ENCODE results near the gene RNF224. TPM values are rescaled to one million over a fixed set of nuclear protein-coding genes. Genes with fewer than 3 reads are reported as not detected.

The RNF224 gene
- total and polyA plus RNA-seq, 4 donors: not detected

- no peak for DNase-seq (ENCODE audit: low spot score)
- H3K4me3 ChIP-seq (ENCODE audit: low read depth in 1 of 3, low read length in 3 of 3): no peak overlapping the region
- H3K9me3 ChIP-seq (ENCODE audit: control insufficient read depth in 4 of 4, low read length in 3 of 4): no peaks in the 10 kb centered on the region
- TF ChIP-seq GABPA (IDR thresholded peaks at IDR 0.05 in 1 of 2, conservative IDR thresholded peaks at IDR 0.05 in 1 of 2) (no peak), YY1 (IDR thresholded peaks at IDR 0.05) (no peak), HNF4G (IDR thresholded peaks at IDR 0.05) (no peak), TAF1 (conservative IDR thresholded peaks at IDR 0.05) (no peak), CTCF (IDR thresholded peaks at IDR 0.05; ENCODE audit: low read depth, low read length, missing input control) (no peak), HNF4A (conservative IDR thresholded peaks at IDR 0.05) (no peak), ATF3 (IDR thresholded peaks at IDR 0.05) (no peak), RAD21 (IDR thresholded peaks at IDR 0.05) (no peak), JUND (IDR thresholded peaks at IDR 0.05) (no peak), EGR1 (IDR thresholded peaks at IDR 0.05; ENCODE audit: low read depth in 2 of 2) (no peak)
- no peak overlapping the region for H3K9ac ChIP-seq (ENCODE audit: low read depth in 1 of 2, low read length in 2 of 2)
- H3K36me3 ChIP-seq (ENCODE audit: control insufficient read depth in 4 of 4, insufficient read depth in 3 of 4, low read depth in 1 of 4, low read length in 3 of 4): no peaks in the 10 kb centered on the region
- WGBS: 93% methylated on average over 22 of the region's 22 CpGs
- H3K27me3 ChIP-seq (ENCODE audit: control insufficient read depth in 4 of 4, insufficient read depth in 4 of 4, low read length in 3 of 4): no peaks in the 10 kb centered on the region
- no peak overlapping the region for H3K27ac ChIP-seq (ENCODE audit: low read depth in 1 of 2, low read length in 2 of 2)
- peaks cover 8 to 34% (median 20%) of the 10 kb centered on the region in 4 donors for H3K4me1 ChIP-seq (ENCODE audit: control insufficient read depth in 4 of 4, insufficient read depth in 4 of 4, low read length in 3 of 4)
Observed at GRCh38 chr9:137251490-137252268, 24.4 kb downstream of the RNF224 start.

GRCh38 chr9:137252555-137253506 is 25.5 kb downstream of the RNF224 start:
- DNase-seq (ENCODE audit: low spot score): no peak
- H3K27me3 ChIP-seq (ENCODE audit: control insufficient read depth in 4 of 4, insufficient read depth in 4 of 4, low read length in 3 of 4): no peaks in the 10 kb centered on the region
- no peak overlapping the region for H3K27ac ChIP-seq (ENCODE audit: low read depth in 1 of 2, low read length in 2 of 2)
- H3K36me3 ChIP-seq (ENCODE audit: control insufficient read depth in 4 of 4, insufficient read depth in 3 of 4, low read depth in 1 of 4, low read length in 3 of 4): peaks cover 0 to 3% (median 3%) of the 10 kb centered on the region in 4 donors
- TF ChIP-seq RXRA (IDR thresholded peaks at IDR 0.05): no peak
- no peak for TF ChIP-seq ATF3 (IDR thresholded peaks at IDR 0.05)
- TF ChIP-seq YY1 (IDR thresholded peaks at IDR 0.05): no peak
- TF ChIP-seq CTCF (IDR thresholded peaks at IDR 0.05; ENCODE audit: low read depth, low read length, missing input control): no peak
- no peak for TF ChIP-seq JUND (IDR thresholded peaks at IDR 0.05)
- no peak for TF ChIP-seq RAD21 (IDR thresholded peaks at IDR 0.05)
- no peak for TF ChIP-seq HNF4G (IDR thresholded peaks at IDR 0.05)
- no peak for TF ChIP-seq SP1 (IDR thresholded peaks at IDR 0.05)
- TF ChIP-seq FOXA2 (IDR thresholded peaks at IDR 0.05): no peak
- TF ChIP-seq MAX (IDR thresholded peaks at IDR 0.05): no peak
- TF ChIP-seq HNF4A (conservative IDR thresholded peaks at IDR 0.05): no peak
- TF ChIP-seq TAF1 (conservative IDR thresholded peaks at IDR 0.05): no peak
- no peak for TF ChIP-seq ZBTB33 (IDR thresholded peaks at IDR 0.05)
- TF ChIP-seq FOXA1 (IDR thresholded peaks at IDR 0.05): no peak
- TF ChIP-seq GABPA (IDR thresholded peaks at IDR 0.05 in 1 of 2, conservative IDR thresholded peaks at IDR 0.05 in 1 of 2): no peak
- TF ChIP-seq REST (IDR thresholded peaks at IDR 0.05): no peak
- no peak for TF ChIP-seq EGR1 (IDR thresholded peaks at IDR 0.05; ENCODE audit: low read depth in 2 of 2)
- TF ChIP-seq NR2F2 (IDR thresholded peaks at IDR 0.05): no peak
- H3K9ac ChIP-seq (ENCODE audit: low read depth in 1 of 2, low read length in 2 of 2): no peak overlapping the region
- H3K9me3 ChIP-seq (ENCODE audit: control insufficient read depth in 4 of 4, low read length in 3 of 4): no peaks in the 10 kb centered on the region
- H3K4me3 ChIP-seq (ENCODE audit: low read depth in 1 of 3, low read length in 3 of 3): no peak overlapping the region
- H3K4me1 ChIP-seq (ENCODE audit: control insufficient read depth in 4 of 4, insufficient read depth in 4 of 4, low read length in 3 of 4): peaks cover 10 to 34% (median 21%) of the 10 kb centered on the region in 4 donors
- 86% methylated on average over 35 of the region's 35 CpGs for WGBS
